HK-2 (cell line): ENCODE data around the gene NINL.
"Not testable (repeated sequence)": the region's sequence is repeated elsewhere in the genome, so short reads cannot be mapped to it uniquely, and the experiment has no call there.

Experiments
- DNase-seq: peaks from one replicate; pipeline ENCODE4 v3.0.0-alpha.2; 2018; ENCODE audit not compliant: unreplicated experiment

Gene NINL

DNA sequence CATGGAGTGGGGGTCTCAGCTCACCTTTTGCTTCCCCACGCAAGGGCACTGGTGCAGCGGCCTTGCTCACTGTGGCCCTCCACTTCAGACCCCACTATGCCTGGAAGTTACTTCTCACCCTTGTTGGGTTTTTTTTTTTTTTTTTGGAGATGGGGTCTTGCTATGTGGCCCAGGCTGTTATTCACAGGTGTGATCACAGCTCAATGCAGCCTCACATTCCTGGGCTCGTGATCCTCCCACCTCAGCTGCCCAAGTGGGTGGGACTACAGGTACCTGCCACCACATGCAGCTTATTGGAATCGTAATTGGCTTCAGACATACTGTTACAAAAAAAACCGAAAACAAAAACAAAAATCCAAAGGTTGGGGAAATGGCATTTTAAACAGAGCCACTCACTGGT lies 32.4 kb downstream of the NINL start:
- no peak for DNase-seq

DNA sequence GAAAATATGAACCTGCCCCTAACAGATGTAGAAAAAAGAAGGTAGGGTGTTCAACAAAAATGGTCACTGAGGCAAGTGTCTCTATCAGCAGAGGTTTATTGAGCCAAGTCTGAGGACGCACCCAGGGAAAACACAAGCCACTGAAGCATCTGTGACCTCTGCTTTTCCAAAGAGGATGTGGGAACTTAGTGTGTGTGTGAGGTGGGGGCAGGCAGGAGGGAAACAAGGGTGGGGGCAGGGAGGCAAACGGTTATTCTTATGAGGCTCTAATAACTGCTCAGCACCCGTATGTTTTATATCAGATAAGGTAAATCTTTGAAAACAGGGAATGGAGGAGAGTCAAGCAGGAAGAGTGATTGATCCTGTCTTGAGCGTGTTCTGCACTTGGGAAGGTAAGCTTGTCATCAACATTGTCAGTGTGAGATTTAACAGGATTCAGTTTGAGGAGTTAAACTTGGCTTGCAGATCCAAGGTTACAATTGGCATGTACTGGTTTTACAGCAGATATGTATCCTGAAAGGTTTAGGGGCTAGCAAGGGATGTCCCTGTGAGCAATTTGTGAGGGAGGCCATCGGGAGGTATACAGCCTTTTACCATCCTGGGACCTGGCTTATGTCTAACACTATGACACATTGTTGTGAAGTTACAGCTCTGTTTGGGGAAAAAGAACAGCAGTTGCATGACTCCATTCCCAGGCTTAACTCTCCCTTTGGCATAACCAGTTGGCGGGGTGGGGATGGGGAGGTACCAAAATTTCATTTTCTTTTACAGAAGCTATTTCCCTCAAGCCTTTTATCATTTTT lies 33.7 kb downstream of the NINL start:
- no peak for DNase-seq

DNA sequence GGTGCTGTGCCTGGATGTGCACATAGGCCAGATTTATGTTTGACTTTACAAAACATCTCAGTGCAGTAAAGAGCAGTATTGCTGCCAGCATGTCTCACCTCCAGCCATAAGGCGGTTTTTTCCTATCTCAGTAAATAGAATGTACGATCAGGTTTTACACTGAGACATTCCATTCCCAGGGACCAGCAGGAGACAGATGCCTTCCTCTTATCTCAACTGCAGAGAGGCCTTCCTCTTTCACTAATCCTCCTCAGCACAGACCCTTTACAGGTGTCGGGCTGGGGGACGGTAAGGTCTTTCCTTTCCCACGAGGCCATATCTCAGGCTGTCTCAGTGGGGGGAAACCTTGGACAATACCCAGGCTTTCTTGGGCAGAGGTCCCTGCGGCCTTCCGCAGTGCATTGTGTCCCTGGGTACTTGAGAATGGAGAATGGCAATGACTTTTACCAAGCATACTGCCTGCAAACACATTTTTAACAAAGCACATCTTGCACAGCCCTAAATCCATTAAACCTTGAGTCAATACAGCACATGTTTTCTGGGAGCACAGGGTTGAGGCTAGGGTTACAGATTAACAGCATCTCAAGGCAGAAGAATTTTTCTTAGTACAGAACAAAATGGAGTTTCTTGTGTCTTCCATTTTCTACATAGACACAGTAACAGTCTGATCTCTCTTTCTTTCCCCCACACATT lies 34.5 kb downstream of the NINL start:
- DNase-seq = not testable (repeated sequence)

DNA sequence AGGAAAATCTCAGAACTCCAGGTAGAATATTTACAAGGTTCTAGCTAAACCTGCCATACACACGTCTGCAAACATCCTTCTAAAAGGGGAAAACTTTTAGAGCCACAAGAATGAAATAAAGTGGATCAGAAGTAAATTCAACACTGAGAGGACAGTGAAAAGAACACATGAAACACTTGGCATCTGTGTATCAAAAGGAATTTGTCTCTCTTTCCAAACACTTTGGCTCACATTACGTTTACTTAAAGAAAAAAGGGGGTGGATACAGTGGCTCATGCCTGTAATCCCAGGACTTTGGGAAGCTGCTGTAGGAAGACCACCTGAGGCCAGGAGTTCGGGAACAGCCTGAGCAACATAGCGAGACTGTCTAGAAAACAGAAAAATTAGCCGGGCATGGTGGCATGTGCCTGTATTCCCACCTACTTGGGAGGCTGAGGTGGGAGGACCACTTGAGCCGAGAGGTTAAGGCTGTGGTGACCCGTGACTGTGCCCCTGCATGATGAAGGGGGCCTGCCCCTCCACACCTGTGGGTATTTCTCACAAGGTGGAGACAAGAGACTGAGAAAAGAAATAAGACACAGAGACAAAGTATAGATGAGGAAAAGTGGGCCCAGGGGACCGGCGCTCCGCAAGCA lies 35.4 kb downstream of the NINL start:
- no peak for DNase-seq

- DNase-seq = no peak
These were observed 36.1 kb downstream of the NINL start for GRCh38 chr20:25549172-25549773.

DNA sequence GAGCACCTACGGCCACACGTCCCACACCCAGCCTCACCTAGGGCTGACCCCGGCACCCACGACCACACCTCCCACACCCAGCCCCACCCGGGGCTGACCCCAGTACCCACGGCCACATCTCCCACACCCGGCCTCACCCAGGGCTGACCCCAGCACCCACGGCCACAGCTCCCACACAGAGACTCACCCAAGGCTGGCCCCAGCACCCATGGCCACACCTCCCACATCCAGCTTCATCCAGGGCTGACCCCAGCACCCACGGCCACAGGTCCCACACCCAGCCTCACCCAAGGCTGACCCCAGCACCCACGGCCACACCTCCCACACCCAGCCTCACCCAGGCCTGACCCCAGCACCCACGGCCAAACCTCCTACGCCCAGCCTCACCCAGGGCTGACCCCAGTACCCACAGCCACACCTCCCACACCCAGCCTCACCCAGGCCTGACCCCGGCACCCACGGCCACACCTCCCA lies 36.7 kb downstream of the NINL start:
- DNase-seq = no peak

DNA sequence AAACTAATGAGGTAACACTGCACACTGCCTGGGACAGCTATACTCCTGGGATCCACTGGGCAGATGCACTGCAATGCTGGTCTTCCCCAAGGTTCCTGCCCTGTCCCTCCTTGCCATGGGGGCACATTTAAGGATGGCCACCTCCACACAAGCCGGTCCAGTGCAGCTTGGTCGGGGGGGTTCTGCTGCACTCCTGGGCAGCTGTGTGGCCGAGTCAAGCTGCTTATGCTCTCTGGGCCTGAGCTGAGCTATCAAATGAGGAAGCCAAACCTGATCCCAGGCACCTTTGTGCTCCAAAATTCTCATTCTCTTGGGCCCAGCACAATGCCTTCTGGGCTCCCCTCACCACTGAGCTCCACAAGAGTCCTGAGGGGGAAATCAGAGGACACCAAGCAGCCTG lies 37.3 kb downstream of the NINL start:
- no peak for DNase-seq

GRCh38 chr20:25547063-25547462 lies 38.3 kb downstream of the NINL start:
- no peak for DNase-seq

GRCh38 chr20:25546048-25546447 lies 39.3 kb downstream of the NINL start:
- DNase-seq = no peak

DNA sequence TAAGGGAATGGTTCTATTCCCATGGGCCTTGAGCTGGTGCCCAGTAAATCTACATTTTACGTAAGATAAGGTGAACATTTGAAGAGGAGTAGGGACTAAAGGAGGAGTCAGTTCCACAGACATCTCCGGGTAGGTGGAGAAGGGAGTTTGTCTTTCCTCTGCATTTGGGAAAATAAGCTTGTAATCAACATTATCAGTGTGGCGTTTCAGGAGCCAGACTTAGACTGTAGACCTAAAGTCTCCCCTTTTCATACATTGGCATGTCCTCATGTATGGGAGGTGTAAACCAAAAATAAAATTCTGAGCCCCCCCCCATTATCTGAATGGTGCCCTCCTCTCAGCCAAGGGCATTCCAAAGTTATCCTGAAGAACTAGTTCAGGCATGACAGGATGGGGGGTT lies 40.2 kb downstream of the NINL start:
- no peak for DNase-seq

- no peak for DNase-seq
These were observed 40.6 kb downstream of the NINL start for GRCh38 chr20:25544734-25545133.

GRCh38 chr20:25544311-25544710 lies 41.0 kb downstream of the NINL start:
- DNase-seq = no peak

DNA sequence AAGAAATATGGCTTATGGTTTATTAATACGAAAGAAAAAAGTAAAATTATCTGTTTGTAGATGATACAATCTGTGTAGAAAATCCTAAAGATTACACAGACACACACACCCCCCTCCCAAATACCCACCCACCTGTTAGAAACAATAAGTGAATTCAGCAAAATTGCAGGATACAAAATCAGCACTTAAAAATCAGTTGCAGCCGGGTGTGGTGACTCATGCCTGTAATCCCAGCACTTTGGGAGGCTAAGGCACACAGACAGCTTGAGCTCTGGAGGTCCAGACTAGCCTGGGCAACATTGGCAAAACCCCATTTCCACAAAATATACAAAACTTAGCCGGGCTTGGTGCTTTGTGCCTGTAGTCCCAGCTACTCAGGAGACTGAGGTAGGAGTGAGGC lies 42.3 kb downstream of the NINL start:
- no peak for DNase-seq

DNA sequence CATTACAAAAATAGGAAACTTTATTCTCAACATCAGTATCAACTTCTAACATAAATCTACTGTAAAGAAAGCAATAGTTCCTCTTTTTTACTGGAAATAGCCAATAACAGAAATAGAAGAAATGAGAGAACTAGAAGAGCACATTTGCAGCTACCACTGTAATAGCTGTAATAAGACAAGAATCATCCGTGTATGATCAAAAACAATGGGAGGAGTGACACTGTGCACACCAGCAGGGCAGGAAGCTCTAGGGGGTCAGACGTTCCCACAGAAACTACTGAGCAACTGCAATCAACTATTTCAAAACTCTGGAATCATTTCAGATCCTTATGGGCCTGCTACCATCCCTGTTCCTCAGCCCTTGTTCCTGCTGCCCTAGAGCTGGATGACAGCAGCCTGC lies 43.7 kb downstream of the NINL start:
- no peak for DNase-seq

DNA sequence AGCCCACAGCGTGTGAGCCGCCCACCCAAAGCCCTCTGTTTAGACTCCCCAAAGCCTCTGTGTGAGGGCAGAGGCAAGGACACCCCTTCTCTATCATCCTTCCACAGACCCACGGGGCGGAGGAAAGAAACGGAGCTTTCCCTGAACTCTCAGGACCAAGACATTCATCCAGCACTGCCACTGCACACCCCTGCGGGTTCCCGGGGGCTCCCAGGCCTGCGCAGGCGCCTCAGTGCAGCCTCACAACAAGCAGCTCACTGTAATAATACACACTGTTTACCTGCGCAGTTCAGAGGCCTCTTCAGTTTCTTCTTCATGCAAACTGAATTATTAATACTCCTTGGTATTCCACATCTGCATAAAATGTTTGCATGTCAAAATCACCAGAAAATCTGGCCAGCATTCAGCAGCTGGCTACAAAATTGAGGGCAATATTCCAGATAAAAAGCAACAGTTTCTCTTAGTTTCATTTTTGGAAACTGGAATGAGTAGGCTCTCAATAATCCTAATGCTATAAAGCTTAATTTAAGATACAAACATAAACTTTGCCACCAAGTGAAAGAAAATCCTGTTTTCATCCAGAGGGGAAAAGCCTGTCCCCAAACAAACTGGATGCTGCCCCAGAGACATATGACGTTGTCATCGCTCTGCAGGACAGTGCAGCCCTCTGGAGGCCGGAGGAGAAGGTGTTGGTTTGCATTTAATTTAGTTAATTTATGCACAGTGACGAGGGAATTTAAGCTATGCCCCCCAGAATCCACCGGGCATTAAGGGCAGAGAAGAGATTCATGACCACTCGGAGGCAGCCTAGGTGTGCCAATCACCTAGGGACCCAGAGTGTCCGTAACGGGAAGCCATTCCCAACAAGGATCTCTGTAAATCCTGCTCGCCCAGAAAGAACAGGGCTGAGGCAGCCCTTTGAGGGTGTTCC lies 45.3 kb downstream of the NINL start:
- DNase-seq = no peak

- DNase-seq = no peak
These were observed 46.3 kb downstream of the NINL start for GRCh38 chr20:25538838-25539665.

DNA sequence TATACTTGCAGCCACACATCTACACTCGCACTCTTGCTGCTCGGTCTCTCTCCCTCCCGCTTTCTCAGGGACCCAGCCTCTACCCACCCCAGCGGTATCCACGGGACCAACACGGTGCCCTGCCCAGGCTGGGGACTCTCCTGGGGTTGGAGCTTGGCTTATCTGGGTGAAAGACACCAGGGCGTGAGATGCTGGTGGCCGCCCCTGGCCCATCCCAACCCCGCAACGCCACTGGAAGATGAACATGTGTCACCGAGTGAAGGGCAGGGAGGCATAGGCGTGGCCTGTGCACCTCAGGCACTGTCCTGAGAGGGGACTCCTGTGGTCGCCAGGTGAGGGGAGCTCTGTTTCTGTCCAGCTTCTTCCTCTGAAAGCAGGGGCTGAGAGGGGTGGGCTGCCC lies 47.4 kb downstream of the NINL start:
- DNase-seq = no peak

GRCh38 chr20:25535762-25536161 lies 49.6 kb downstream of the NINL start:
- DNase-seq = no peak

DNA sequence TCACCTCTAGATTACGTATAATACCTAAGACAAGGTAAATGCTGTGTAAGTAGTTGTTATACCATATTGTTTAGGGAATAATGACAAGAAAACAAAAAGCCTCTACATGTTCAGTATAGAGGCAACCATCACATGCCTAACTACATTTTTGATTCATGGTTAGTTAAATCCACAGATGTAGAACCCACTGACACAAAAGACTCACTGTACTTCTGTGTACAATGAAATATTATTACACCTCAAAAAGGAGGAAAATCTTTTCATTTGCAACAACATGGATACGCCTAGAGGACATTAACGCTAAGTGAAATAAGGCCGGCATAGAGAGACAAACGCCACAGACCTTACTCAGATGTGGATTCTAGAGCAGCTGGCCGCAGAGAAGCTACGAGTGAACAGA lies 50.5 kb downstream of the NINL start:
- DNase-seq = no peak

GRCh38 chr20:25533920-25534700 lies 51.2 kb downstream of the NINL start:
- no peak for DNase-seq
